Astrocyte (in vitro differentiated cells and primary cell): Measurements from ENCODE around the gene POMT2.

Source experiments
- EZH2 ChIP-seq: IDR thresholded peaks from 2 replicates; pipeline ENCODE4 v1.6.1; 2012; ENCODE audit warnings: mild to moderate bottlenecking, low read length, inconsistent platforms; ENCODE audit not compliant: insufficient read depth
- TF ChIP-seq, protein P1 (sequence below): IDR thresholded peaks from 2 replicates; pipeline ENCODE4 v1.5.1; 2011; ENCODE audit warnings: low read depth, mild to moderate bottlenecking, inconsistent platforms, low read length, moderate library complexity; ENCODE audit not compliant: insufficient read depth

DNA sequence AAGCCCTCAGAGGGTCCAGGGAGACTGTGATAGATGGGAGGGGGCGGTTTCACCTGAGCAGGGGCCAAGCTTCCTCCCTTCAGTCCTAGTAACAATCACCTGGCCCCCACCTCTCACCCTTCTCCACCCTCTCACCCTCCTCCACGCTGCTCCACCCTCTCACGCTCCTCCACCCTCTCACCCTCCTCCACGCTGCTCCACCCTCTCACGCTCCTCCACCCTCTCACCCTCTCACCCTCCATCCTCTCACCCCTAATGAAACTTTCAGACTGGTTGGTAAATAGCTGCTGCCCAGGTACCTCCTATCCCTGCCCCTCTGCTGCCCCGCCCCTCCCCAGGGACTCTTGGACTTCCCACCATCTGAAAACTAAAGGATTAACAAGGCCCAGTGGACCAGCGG is 83.9 kb downstream of the POMT2 start:
- TF ChIP-seq, protein P1, sequence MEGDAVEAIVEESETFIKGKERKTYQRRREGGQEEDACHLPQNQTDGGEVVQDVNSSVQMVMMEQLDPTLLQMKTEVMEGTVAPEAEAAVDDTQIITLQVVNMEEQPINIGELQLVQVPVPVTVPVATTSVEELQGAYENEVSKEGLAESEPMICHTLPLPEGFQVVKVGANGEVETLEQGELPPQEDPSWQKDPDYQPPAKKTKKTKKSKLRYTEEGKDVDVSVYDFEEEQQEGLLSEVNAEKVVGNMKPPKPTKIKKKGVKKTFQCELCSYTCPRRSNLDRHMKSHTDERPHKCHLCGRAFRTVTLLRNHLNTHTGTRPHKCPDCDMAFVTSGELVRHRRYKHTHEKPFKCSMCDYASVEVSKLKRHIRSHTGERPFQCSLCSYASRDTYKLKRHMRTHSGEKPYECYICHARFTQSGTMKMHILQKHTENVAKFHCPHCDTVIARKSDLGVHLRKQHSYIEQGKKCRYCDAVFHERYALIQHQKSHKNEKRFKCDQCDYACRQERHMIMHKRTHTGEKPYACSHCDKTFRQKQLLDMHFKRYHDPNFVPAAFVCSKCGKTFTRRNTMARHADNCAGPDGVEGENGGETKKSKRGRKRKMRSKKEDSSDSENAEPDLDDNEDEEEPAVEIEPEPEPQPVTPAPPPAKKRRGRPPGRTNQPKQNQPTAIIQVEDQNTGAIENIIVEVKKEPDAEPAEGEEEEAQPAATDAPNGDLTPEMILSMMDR, result no peak
- no peak for TF ChIP-seq EZH2
